K562 (cell line): ENCODE data around the gene LOXHD1. TPM values are rescaled to one million over a fixed set of nuclear protein-coding genes. Genes with fewer than 3 reads are reported as not detected.

ENCODE experiments used
- ATAC-seq: fragments of 200-7000 bp; cut with Tn5 transposase; 3 replicates; pipeline ENCODE4 v1.9.1; 2020; ENCODE audit warnings: moderate library complexity
- BruUV-seq: library from RNA; stranded (reverse); fragments of 400-500 nt; replicated peaks from 2 replicates; lab custom pipeline; 2021; lab: Mats Ljungman, UMichigan
- CTCF ChIA-PET: fragments of 300-600 bp; formaldehyde crosslinking; extraction: SDS; loops from one replicate; lab custom pipeline; 2021; ENCODE audit warnings: low intra/inter-chr PET ratio; lab: Yijun Ruan, JAX
- POLR2A ChIA-PET: fragments of 300-600, 350-650 bp; sonication (Branson Sonifier 250); formaldehyde crosslinking; extraction: SDS; loops from one replicate; lab custom pipeline; 2021; ENCODE audit warnings: antibody characterized with exemption, inconsistent platforms; lab: Yijun Ruan, JAX
- DNase-seq, 4 experiments: peaks; one replicate each; pipeline versions ENCODE4 v3.0.0 to v3.0.0-alpha.2; 2011 to 2018; ENCODE audit warnings: low spot score in 3 of 4, mixed read lengths in 3 of 4; ENCODE audit errors: extremely low read depth in 1 of 4
- FAIRE-seq: peaks from 2 replicates; lab custom pipeline; 2011; peaks lifted over from hg19 to GRCh38; lab: Jason Lieb, UNC
- H2AFZ ChIP-seq: 2 replicates; pipeline ENCODE4 v1.6.0; 2011; ENCODE audit warnings: low read depth, low read length, control low read depth, inconsistent platforms
- H3K27ac ChIP-seq: fragments of 200-600 bp; 3 replicates; pipeline ENCODE4 v1.8.0; 2011; ENCODE audit warnings: low read depth, mild to moderate bottlenecking, control low read depth, inconsistent platforms, low read length, moderate library complexity, mixed read lengths; ENCODE audit errors: extremely low read depth
- H3K27me3 ChIP-seq, 2 experiments: fragments of 300-600 bp in 1 of 2; 2 replicates in 1 of 2; 3 replicates in 1 of 2; pipeline versions ENCODE4 v1.6.0 to v1.8.0; 2011; ENCODE audit warnings: inconsistent platforms in 2 of 2, low read length in 2 of 2, mild to moderate bottlenecking in 1 of 2, mixed read lengths in 1 of 2, moderate library complexity in 1 of 2; ENCODE audit not compliant: control insufficient read depth in 2 of 2, insufficient read depth in 2 of 2
- H3K36me3 ChIP-seq: fragments of 300-600 bp; 3 replicates; pipeline ENCODE4 v1.8.0; 2011; ENCODE audit warnings: mild to moderate bottlenecking, low read length, inconsistent platforms; ENCODE audit not compliant: control insufficient read depth, insufficient read depth
- H3K4me1 ChIP-seq, 2 experiments: fragments of 200-600 bp in 1 of 2; replicated peaks in 1 of 2; 2 replicates in 1 of 2; 3 replicates in 1 of 2; pipeline versions ENCODE4 v1.5.1 to v1.8.0; 2011; ENCODE audit warnings: inconsistent platforms in 2 of 2, low read length in 2 of 2, mild to moderate bottlenecking in 1 of 2, mixed read lengths in 1 of 2, moderate library complexity in 1 of 2; ENCODE audit not compliant: control insufficient read depth in 2 of 2, insufficient read depth in 2 of 2
- H3K4me2 ChIP-seq: 2 replicates; pipeline ENCODE4 v1.6.1; 2011; ENCODE audit warnings: low read length, control low read depth, inconsistent platforms, mixed read lengths; ENCODE audit not compliant: insufficient read depth
- H3K4me3 ChIP-seq: fragments of 200-600 bp; sonication (generic), shearing (Covaris generic); 2 replicates; pipeline ENCODE4 v1.5.1; 2016; ENCODE audit warnings: control low read depth, inconsistent platforms
- H3K79me2 ChIP-seq: fragments of 200-600 bp; 3 replicates; pipeline ENCODE4 v1.8.0; 2011; ENCODE audit warnings: low read length, inconsistent platforms; ENCODE audit not compliant: control insufficient read depth, insufficient read depth
- H3K9ac ChIP-seq, 2 experiments: 2 replicates each; pipeline versions ENCODE4 v1.6.0 to v1.6.1; 2011; ENCODE audit warnings: low read depth in 2 of 2, low read length in 2 of 2, control low read depth in 1 of 2, inconsistent platforms in 1 of 2, mild to moderate bottlenecking in 1 of 2, mixed read lengths in 1 of 2; ENCODE audit not compliant: insufficient read depth in 1 of 2
- H3K9me1 ChIP-seq: one replicate; pipeline ENCODE4 v1.6.0; 2011; ENCODE audit warnings: inconsistent platforms, mild to moderate bottlenecking, low read length, moderate library complexity; ENCODE audit not compliant: control insufficient read depth, insufficient read depth
- H3K9me3 ChIP-seq: replicated peaks from 2 replicates; pipeline ENCODE4 v1.5.1; 2011; ENCODE audit warnings: low read depth, low read length, inconsistent platforms; ENCODE audit not compliant: control insufficient read depth, insufficient read depth
- H4K20me1 ChIP-seq: replicated peaks from 2 replicates; pipeline ENCODE4 v1.6.1; 2011; ENCODE audit warnings: low read length, inconsistent platforms, mixed read lengths; ENCODE audit not compliant: control insufficient read depth, insufficient read depth
- CBX5 ChIP-seq: IDR thresholded peaks from 2 replicates; pipeline ENCODE4 v1.6.1; 2014; ENCODE audit warnings: low read depth, borderline replicate concordance
- ESRRA ChIP-seq: fragments of 450-650 bp; IDR thresholded peaks from 2 replicates; pipeline ENCODE4 v1.6.1; 2014; ENCODE audit warnings: low read depth, mild to moderate bottlenecking, moderate library complexity, borderline replicate concordance
- FOSL1 ChIP-seq: fragments of 200-800 bp; sonication (Bioruptor generic); conservative IDR thresholded peaks from 2 replicates; pipeline ENCODE4 v1.6.1; 2016; ENCODE audit warnings: missing genetic modification characterization, missing compliant biosample characterization
- MECOM ChIP-seq: fragments of 250-450 bp; sonication (Bioruptor Pico); IDR thresholded peaks from 2 replicates; pipeline ENCODE4 v1.8.0; 2022; ENCODE audit warnings: inconsistent platforms
- MTF1 ChIP-seq: fragments of 250-450 bp; sonication (Bioruptor Pico); IDR thresholded peaks from 2 replicates; pipeline ENCODE4 v1.9.0; 2021; ENCODE audit warnings: moderate library complexity, mild to moderate bottlenecking, inconsistent platforms, borderline replicate concordance
- RNF2 ChIP-seq: sonication (generic); IDR thresholded peaks from 2 replicates; pipeline ENCODE4 v1.6.1; 2016
- SUPT5H ChIP-seq: fragments of 450-650 bp; IDR thresholded peaks from 2 replicates; pipeline ENCODE4 v1.6.1; 2016
- ZBED1 ChIP-seq: IDR thresholded peaks from 2 replicates; pipeline ENCODE4 v1.6.1; 2014
- ZNF12 ChIP-seq: sonication (generic); formaldehyde crosslinking; IDR thresholded peaks from 2 replicates; pipeline ENCODE4 v1.4.0; 2020; ENCODE audit warnings: mild to moderate bottlenecking, missing genetic modification reagents
- ZNF282 ChIP-seq: sonication (generic); formaldehyde crosslinking; IDR thresholded peaks from 2 replicates; pipeline ENCODE4 v1.8.1; 2023; ENCODE audit warnings: missing genetic modification reagents
- ZNF75A ChIP-seq: fragments of 450-650 bp; formaldehyde crosslinking; IDR thresholded peaks from 2 replicates; pipeline ENCODE4 v1.4.0; 2020; ENCODE audit warnings: mild to moderate bottlenecking
- WGBS: fragments of 100-300 bp; shearing (Covaris generic); methylation state at CpG from one replicate; pipeline ENCODE4 v1.1.6; 2016; ENCODE audit warnings: low coverage, mixed read lengths; ENCODE audit not compliant: insufficient coverage; ENCODE audit errors: missing lambda C conversion rate; 5-methylcytosine and 5-hydroxymethylcytosine counted together
- in situ Hi-C: fragments of 300-500 bp; cut with MboI; formaldehyde crosslinking; loops from 4 replicates; pipeline ENCODE4 v1.15.0; 2018; ENCODE audit warnings: inconsistent platforms, mixed read lengths
- intact Hi-C: fragments of 100-400 bp; cut with micrococcal nuclease; formaldehyde crosslinking; loops from 2 replicates; pipeline ENCODE4 v1.14.2; 2022
- polyA plus RNA-seq, 8 experiments: library from polyadenylated mRNA; depleted of rRNA in 4 of 8; stranded (reverse) in 5 of 8; unstranded in 3 of 8; fragments of >200 nt; fragmentation: Nextera tagmentation in 2 of 8; fragmentation: Illumina TruSeq in 1 of 8; extraction: Ambion mirVana in 2 of 8; extraction: Trizol in 1 of 8; gene quantifications; 2 replicates each; pipeline versions ENCODE4 v1.2.1 to v1.2.3, GENCODE V29; 2011 to 2014; ENCODE audit warnings: inconsistent platforms in 1 of 8, missing spikeins in 1 of 8
- total RNA-seq, 7 experiments: library from RNA; depleted of rRNA in 6 of 7; stranded (reverse); fragments of >200 nt in 6 of 7; fragmentation: Illumina TruSeq in 2 of 7; extraction: Trizol in 2 of 7; gene quantifications; 2 replicates each; pipeline versions ENCODE4 v1.2.1 to v1.2.3, GENCODE V29; 2011 to 2021; ENCODE audit warnings: low replicate concordance in 1 of 7
- TF ChIP-seq, protein P1 (sequence below), 2 experiments: fragments of 450-650 bp; IDR thresholded peaks; 2 replicates each; pipeline ENCODE4 v1.6.1; 2016

Gene LOXHD1
- total and polyA plus RNA-seq, 9 of the 15 experiments (the other 6 are each of a cell fraction or from before 2014, with no cell fraction given), result not detected

GRCh38 chr18:46456691-46457090 lies 200.3 kb downstream of the LOXHD1 start:
- H3K4me1 ChIP-seq, result no peaks in the 10 kb centered on the region
- no peak overlapping the region for H2AFZ ChIP-seq
- no peak overlapping the region for H3K9ac ChIP-seq
- H3K4me3 ChIP-seq, result no peak overlapping the region
- BruUV-seq, result no TSS peak
- no peaks in the 10 kb centered on the region for H3K79me2 ChIP-seq
- 7% methylated on average over 8 of the region's 13 CpGs for WGBS
- no peaks in the 10 kb centered on the region for H4K20me1 ChIP-seq
- intact Hi-C loops (loop anchor here (10.0 kb wide), 1 partner anchor 52 kb away; no protein-coding TSS in a partner anchor), in situ Hi-C loops (no loop called here)
- ChIA-PET POLR2A (no interaction called here), CTCF (no interaction called here)
- DNase-seq (no peak), ATAC-seq (no peak), FAIRE-seq (no peak)
- H3K9me1 ChIP-seq, result no peaks in the 10 kb centered on the region
- H3K27me3 ChIP-seq, result peaks cover 14 to 37% of the 10 kb centered on the region in 2 experiments; a peak in 4 of 5 replicates
- H3K9me3 ChIP-seq, result no peaks in the 10 kb centered on the region
- TF ChIP-seq CBX5 (no peak), ESRRA (no peak), FOSL1 (tag) (no peak), ZNF282 (CRISPR knock-in tag) (no peak), MTF1 (CRISPR knock-in tag) (no peak), ZNF12 (no peak), ZBED1 (no peak), ZNF75A (CRISPR knock-in tag) (no peak), RNF2 (no peak), SUPT5H (no peak), MECOM (CRISPR knock-in tag) (no peak)
- TF ChIP-seq, protein P1, sequence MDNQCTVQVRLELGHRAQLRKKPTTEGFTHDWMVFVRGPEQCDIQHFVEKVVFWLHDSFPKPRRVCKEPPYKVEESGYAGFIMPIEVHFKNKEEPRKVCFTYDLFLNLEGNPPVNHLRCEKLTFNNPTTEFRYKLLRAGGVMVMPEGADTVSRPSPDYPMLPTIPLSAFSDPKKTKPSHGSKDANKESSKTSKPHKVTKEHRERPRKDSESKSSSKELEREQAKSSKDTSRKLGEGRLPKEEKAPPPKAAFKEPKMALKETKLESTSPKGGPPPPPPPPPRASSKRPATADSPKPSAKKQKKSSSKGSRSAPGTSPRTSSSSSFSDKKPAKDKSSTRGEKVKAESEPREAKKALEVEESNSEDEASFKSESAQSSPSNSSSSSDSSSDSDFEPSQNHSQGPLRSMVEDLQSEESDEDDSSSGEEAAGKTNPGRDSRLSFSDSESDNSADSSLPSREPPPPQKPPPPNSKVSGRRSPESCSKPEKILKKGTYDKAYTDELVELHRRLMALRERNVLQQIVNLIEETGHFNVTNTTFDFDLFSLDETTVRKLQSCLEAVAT (IDR thresholded peaks at IDR 0.05), result no peak
- no peak overlapping the region for H3K4me2 ChIP-seq
- no peaks in the 10 kb centered on the region for H3K36me3 ChIP-seq
- no peak overlapping the region for H3K27ac ChIP-seq
